Amygdala (tissue), 56 donors: ENCODE measurements around the gene JHY.
A peak's percentile ranks its signal among the peaks of the same experiment; 100 is the strongest.

Experiments
- DNase-seq, 56 donors: peaks; one replicate each; lab custom pipeline; 2025; lab: John Stamatoyannopoulos, UW

JHY gene

DNA sequence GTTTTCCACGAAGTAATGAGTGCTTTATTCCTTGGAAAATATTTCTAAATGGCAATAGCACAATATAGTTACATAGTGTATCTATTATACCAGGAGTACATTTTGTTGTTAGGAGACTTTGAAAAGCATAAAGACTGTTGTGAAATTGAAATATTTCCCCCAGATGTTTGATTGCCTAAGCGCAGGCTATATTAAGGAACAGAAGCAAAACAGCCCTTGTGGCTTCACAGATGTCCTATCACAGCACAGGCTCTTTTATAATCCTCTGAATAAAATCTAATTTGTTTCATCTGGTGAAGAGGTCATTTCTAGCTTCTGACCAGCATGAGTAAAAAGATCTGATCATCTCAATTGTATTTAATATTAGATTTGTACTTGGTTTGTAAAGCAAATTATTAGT lies 50.9 kb downstream of the JHY start:
- DNase-seq, result no peak

DNA sequence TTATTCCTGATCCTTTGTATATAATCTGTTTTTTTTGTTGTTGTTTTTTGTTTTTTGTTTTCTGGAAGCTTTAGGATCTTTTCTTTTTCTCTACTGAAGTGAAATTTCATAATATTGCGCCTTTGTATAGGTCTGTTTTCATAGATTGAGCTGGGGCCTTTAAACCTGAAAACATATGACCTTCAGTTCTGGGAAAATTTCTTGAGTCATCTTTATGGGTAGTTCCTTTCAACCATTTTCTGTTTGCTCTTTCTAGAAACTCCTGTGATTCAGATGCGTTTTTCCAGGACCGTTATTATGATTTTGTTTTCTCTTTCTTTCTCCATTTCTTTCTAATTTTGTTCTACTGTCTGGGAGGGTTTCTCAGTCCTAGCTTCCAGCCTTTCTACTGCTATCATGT lies 55.4 kb downstream of the JHY start:
- no peak for DNase-seq

DNA sequence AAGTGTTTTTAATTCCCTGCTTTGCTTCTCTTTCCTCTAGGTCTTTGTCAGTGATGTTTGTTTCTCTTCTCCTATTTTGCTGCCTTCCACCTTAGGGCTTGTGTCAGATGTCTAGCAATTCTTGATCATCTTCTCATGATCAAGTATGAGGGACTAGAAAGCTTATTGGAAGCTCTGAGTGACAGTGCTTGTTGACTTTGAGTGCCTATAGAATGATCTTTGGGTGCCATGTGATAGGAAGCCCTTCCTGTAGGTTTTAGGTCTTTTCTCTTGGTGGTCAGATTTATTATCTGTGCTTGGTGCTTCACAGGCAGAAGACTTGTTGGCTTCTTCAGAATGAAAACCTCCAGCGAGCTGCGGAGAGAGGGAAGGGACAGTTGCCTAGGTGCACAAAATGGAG lies 56.0 kb downstream of the JHY start:
- no peak for DNase-seq

DNA sequence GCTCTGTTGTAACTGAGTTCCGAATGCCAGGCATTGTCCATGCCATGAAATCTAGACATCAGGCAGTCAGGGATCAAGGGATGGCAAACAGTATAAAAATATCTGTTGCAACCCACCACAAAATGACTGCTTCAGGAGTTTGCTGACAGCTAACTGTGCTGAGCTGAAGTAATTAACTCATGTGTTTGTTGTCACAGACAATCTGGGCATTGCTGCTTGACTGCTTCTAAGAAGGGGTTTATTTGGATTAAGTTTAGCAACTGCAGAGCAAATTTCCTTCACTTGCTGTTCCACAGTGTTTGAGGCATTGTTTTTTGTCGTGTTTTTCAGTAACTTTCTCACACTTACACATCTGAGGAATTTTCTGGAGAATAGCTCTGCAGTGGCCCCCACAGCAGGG lies 68.7 kb downstream of the JHY start:
- no peak for DNase-seq

DNA sequence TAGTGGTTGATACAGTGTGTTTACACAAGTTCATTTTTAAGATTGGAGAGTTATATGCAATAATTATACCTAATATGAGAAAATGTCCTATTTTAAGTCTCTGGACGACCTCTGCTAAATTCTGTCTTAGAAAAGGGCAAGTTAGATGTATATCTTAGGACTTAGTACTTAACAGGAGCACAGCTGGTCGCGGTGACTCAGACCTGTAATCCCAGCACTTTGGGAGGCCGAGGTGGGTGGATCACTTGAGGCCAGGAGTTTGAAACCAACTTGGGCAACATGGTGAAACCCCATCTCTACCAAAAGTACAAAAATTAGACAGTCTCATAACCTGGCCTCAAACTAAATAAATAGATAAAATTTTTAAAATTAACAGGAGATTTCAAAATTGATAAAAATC lies 71.9 kb downstream of the JHY start:
- no peak for DNase-seq

DNA sequence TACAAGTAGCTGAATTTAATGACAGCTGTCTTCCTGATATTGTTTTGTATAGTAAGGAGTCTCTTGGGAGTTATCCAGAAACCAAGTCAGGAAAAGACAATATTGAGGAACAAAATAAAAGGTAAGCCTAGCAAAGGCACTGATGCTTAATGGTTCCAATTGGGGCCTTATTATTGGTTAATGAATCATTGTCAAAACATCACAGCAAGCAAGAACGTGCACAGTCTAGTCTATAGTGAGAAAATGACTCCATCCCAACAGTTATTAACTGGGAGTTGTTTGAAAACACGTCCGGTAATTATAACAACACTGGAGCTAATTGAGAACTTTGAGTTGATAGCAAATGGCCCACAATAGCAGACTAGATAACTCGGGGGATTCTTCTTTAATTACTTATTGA lies 81.4 kb downstream of the JHY start:
- no peak for DNase-seq

DNA sequence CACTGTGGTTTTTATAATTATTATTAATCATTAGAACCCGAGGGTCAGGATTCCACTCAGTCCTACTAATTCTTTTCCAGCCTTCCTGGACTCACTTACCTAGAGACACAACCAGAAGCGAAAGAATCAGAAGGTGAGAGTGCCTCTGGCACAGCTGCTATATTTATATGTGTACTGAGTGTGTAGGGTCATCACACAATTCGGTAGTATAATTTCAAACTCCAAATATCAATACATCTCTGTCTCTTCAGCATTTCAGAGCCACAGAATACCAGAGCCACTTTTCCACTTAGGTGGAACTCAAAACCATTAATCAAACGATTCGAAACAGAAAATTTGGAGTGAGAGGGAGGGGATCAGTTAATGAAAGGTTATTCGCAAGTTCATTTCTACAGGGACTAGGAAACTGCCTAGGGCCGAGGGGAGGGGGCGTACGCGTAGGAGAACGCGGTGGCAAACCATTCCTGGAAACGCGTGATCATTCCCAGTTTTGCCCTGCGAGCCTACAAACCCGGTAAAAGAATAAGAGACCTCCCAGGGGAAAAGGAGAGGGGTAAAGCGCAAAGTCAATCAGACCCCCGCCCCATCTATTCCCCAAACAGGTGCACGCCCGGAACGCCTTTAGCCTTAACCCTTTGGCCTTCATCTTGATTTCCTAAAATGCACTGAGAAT lies 93.6 kb downstream of the JHY start:
- DNase-seq, result no peak

DNA sequence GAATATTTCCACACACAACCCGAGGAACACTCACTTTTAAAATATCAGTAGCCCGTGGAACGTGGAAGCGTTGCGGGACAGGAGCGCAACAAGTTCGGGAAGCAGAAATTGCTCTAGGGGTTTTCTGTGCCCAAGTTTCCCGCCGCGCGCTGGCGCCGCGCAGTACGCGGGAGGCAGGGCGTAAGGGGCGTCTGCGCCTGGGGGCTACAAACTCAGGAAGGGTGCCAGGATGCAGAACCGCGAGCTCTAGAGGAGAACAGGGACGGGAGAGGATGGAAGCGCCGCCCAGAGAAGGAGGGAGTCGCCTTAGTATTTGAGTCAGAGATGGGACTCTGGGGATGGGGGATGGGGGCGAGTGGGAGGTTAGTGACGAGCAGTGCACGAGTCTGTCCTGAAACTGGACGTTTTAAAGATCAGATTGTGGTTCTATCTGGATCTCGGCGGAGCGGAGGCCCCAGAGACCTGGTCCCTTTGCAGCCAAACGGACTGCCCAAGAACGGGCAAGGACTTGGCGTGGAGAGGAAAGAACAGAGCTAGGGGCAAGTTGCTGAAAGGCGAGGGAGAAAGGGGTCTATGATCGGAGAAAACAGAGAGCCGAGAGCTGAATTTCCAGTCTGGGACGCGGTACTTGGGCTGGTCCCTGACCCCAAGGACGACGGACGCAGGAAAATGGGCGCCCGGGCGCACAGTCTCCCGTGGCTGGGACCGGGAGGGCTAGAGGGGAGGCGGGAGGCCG lies 94.3 kb downstream of the JHY start:
- DNase-seq, result no peak

DNA sequence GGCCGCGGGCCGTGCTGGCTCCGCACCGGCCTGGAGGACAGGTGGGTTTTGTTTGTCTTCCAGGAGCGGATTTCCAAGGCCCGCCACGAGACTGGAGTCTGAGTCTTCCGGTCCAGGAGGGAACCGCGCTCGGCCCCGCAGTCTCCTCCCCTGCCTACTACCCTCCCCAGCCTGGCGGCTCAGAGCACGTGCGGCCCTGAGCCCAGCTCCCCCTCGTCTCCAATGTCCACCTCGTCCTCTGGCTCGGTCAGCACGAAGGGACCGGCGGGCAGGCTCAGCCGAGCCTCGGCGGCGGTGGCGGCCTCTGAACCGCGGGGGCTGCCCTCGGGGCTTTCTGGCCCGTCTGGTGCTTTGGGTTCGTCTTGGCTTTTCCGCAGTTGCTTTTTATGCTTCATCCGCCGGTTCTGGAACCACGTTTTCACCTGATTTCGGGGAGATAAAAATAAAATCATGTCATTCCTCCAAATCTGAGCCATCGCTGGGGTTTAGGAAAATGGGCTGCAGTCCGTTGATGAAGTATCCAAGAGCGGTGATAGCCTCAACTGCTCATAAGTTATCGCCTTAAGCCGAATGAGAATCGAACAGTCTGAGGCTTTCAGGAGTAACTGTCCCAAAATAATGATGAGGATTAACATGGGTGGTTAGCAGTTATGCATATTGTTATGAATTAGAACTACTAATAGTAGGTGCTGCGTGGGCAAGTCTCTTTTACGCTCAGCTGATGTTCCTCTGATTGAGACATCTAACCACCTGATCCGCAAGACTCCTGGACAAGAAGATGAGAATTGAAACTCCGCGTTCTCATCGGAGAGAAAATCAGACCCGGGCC lies 95.1 kb downstream of the JHY start:
- no peak for DNase-seq

DNA sequence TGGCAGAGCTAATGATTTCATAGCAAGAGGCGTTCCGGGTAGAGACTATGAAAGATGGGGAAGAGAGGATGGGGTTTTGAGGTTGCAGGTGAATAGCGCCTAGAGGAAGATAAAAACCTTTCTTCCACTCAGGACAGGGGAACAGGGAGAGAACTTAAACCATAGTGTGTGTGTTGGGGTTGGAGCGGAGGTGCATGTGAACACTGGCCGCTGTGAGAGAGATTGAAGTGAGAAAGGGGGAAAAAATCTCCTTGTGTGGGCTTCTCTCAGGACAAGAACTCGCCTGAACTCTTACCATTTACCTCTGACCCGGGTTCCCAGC lies 95.7 kb downstream of the JHY start:
- no peak for DNase-seq

DNA sequence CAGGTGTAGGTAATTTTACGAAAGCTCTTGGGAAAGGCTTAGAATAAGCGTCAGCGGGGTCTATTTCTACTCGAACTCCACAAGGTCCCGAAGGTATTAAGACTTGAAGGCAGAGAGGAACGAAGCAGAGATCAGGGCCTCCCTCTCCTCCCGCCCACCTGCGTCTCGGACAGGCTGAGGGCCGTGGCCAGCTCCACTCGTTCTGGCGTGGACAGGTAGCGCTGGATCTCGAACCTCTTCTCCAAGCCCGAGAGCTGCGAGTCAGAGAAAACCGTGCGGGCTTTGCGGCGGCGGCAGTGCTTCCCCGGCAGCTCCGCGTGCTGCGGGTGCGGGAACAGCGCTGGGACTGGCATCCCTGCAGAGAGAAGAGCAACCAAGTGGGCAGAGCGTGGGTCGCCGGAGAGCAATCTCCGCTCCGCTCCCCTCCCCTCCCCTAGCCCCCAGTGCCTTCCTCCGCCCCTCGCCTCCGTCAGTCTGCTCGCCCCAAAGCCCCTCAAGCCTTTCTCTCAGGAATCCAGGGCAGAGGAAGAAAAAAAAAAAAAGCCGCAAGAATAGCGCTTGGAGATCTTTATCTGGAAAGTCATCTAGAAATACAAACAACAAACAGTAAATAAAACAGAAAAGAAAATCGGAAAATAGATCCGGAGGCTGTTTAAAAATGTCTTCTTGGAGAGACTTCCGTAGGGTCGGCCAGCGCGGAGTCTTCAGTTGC lies 96.7 kb downstream of the JHY start:
- DNase-seq, result no peak

DNA sequence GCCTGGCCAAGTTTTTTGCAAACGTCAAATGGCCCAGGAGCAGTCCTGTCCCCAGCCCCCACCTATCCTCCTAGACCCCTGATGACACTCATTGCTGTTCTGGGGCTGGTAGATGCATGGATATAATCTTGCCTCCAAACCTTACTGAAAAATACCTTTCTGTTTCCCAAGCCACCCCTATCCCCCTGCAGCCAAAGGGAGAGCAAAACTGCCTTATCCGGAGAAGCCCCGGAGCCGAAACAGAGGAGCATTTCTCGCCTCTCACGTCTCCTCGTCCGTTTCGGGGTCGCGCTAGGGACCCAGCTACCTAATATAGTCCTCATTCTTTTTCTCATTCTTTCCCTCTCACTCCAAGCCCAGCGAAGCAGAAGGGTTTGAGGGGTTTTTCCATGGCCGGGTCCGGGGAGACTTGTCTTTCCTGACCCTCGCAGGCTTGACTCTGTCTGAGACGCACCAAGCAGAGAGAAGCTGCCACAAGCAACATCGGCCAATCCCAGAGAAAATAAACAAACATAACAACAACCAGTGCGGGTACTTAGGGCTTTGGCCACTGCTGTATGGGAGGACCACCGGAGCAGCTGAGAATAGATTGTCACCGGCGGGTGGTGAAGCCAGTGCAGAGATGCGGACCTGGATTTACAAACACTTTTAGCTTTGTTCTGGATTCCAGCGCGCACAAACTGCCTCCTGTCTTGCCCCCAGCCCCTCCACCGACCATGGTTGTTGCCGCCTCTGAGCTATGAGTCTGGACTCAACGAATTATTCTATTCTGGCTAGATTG lies 97.4 kb downstream of the JHY start:
- no peak for DNase-seq

DNA sequence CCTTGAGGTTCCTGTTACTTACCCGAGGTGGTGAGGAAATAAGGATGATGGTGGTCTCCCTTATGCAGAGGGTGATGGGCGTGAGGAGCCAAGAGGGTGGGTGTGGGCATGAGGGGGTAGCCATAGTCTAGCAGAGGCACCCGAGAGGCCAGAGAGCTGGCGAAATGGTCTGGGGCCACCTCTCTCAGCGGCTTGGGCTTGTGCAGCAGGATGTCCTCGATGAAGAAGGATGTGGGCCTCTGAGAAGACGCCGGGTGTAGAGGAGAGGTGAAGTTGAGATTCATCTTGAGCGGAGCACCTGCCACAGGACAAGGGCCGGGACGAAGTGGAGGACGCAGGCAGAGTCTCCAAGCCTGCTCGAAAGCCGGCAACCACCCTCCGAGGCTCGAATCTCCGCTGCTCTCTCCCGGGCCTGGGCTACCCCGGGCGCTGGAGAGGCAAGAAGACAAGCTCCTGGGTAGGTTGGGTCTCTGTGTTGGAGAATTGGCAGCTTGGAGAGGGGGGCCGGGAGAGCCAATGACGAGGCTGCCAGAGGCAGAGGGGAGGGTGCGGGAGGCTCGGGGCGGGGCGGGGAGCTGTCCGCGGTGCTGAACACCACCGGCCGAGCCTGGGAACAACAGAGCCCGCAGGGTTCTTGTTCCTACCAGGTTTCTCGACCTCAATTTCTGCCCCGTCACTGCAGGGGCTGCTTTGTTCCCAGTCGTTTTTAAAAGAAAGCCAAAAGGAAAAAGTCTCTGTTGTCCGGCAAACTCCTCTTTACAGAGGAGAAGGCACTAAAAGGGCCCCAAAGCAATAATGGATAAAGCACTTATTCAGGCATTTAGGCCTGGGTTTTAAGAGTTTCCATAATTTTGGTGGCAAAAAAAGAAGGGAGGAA lies 99.1 kb downstream of the JHY start, which contains the start of gene BSX:
TSS of gene BSX (minus strand) at position 447 of the 877 bp plus-strand sequence. CDS start at position 284, 163 bp downstream.
- peak in 21 of 56 donors; percentile 3 to 49 (median 18) for DNase-seq

DNA sequence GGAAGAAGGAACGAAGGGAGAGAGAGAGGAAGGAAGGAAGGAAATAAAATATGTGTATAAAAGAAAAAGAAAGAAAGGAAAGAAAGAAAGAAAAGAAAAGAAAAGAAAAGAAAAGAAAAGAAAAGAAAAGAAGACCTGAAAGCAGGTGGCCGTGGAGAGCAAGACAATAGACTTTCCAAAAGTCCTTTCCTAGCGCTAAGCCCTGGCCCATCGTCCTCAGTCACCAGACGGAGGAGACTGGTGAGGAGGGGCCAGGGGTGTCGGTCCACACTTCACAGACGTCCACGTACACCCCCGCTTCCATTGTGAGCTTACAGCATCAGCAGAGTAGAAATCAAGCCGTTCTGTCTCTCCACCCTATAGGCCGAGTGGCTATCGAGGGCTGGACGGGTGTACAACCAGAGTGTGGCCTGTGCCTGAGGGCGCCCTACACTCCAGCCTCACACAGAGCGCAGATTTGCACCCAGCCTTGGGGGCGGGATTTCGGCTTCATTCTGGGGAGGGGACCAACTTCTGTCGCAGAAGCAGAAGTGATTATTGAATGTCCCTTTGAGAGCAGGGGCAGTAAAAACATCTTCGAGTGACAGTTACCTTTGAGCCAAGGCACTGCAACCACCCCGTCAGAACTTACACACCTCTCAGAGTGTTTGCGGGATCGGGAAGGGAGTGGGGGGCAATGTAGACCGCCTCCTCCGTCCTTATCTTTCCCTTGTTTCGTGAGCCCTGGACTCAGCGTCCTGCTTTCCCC lies 101.1 kb downstream of the JHY start:
- DNase-seq, result no peak

DNA sequence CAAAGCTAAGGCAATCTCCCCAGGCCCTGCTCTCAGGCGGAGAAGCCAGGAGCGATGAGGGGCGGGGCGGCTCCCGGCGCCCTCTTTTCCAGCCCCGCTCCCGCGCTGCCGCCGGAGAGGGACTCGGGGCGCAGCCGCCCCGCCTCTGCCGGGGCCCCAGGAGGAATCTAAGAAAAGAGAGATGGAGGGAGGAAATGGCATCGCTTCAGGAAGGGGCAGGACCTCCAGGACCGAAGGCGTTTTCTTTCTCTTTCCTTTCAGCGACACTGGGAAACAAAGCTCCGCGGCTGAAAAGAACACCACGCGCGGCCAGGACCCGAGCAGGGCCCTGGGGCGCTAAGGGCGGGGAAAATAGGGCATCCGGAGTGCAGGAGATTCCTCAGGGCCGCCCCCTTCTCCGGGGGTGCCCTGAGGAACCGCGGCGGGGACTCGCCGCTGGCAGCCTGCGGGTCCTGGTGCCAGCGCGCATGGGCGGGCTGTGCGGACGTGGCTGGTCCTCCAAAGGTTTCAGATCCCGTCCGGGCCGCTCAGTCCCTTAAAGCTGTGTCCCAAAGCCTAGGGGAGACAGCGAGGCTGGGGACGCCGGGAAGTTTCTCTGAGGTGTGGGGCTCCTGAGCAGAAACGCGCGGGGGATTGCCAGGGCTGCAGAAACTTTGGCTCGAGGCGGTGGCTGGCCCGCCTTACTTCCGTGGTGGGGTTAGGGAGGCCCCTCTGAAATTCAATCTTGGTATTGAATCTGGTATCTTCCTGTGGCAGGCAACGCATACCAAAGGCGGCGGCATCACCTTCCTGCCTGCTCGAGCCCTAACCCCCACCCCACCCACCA lies 101.8 kb downstream of the JHY start:
- DNase-seq, result no peak

DNA sequence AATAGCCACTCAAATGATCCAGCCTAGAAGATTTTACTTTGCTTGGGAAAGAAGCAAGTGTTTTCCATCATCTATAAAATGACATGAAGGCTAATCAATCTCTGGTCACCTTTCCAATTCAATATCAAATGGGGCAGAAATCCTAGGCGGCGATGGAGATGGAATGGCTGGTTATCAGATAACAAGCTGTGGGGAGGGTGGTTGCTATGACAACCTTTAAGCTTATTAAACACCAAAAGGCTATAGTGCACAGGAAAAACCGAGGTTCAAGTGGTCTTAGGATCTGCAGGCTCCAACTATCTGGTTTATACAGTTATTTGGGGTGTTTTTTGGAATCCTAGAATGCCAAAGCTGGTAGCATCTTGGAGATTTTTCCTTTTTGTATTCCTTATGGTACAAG lies 113.0 kb downstream of the JHY start:
- no peak for DNase-seq

DNA sequence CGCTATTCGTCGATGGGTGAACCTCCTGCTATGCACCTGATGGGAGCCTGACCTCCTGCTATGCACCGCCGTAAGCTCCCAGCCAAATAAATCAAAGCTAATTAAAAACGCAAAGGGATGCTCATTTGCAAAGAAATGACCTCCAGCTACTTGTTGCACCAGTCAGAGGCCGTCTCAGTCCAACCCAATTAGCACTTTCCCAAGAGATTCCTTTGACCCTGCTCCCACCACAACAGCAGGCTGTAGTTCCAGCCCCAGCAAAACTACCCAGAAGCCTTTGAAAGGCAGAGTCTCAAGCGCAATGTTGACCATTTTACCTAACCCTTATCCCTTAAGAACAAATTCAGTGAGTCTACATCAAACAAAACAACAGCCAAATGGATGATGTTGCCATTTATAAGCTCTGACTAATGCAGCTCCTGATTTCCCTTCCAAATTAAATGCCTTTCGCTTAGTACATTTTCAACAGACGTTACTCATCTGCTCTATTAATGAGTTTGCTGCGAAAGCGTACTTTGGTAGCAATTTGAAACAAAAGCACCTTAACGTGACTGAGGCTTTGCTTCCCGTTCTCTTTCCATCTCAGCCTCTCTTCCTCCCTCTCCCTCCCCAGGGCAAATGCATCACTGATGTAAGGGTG lies 116.3 kb downstream of the JHY start:
- DNase-seq, result no peak
